Testis (tissue), 3 donors: ENCODE data around the gene TSEN54. TPM values are rescaled to one million over a fixed set of nuclear protein-coding genes. Genes with fewer than 3 reads are reported as not detected.
A peak's percentile ranks its signal among the peaks of the same experiment; 100 is the strongest.

Source experiments
- DNase-seq: peaks from one replicate; pipeline ENCODE4 v3.0.0-alpha.2; 2019
- H3K27ac ChIP-seq, 2 donors: fragments of 200-600 bp; sonication (generic); one replicate each; pipeline ENCODE4 v1.5.1; 2019
- H3K27me3 ChIP-seq: fragments of 200-600 bp; sonication (generic); one replicate; pipeline ENCODE4 v1.5.1; 2019
- H3K36me3 ChIP-seq: fragments of 200-600 bp; sonication (generic); one replicate; pipeline ENCODE4 v1.5.1; 2017; ENCODE audit warnings: low read depth; ENCODE audit errors: missing control alignments
- H3K4me1 ChIP-seq: fragments of 200-600 bp; sonication (generic); one replicate; pipeline ENCODE4 v1.5.1; 2019
- H3K4me3 ChIP-seq, 2 donors: fragments of 200-600 bp; sonication (generic); one replicate each; pipeline ENCODE4 v1.5.1; 2017 to 2019
- H3K9me3 ChIP-seq: fragments of 200-600 bp; sonication (generic); one replicate; pipeline ENCODE4 v1.5.1; 2017
- POLR2A ChIP-seq: fragments of 450-650 bp; IDR thresholded peaks from one replicate; pipeline ENCODE4 v1.6.1; 2017; ENCODE audit warnings: antibody characterized with exemption, mild to moderate bottlenecking, moderate library complexity
- WGBS, 2 donors: methylation state at CpG; one replicate each; pipeline ENCODE4 v1.1.5; 2018; 5-methylcytosine and 5-hydroxymethylcytosine counted together
- intact Hi-C: fragments of 100-400 bp; cut with DNase I; formaldehyde crosslinking; loops from one replicate; pipeline ENCODE4 v1.15.1; 2023; ENCODE audit warnings: low total_unique reads
- polyA plus RNA-seq: library from polyadenylated mRNA; stranded (reverse); fragments of 350-450 nt; fragmentation: Illumina TruSeq; extraction: RNeasy Lipid Tissue Mini Kit (QIAGEN cat#74804); gene quantifications from one replicate; pipeline ENCODE4 v1.2.3, GENCODE V29; 2014; ENCODE audit warnings: low read depth, low replicate concordance; ENCODE audit not compliant: insufficient read depth
- total RNA-seq, 2 donors: library from RNA; depleted of rRNA; stranded (reverse); fragments of >200 nt; gene quantifications; one replicate each; pipeline ENCODE4 v1.2.3, GENCODE V29; 2016
- TF ChIP-seq, protein P1 (sequence below), 3 experiments: fragments of 450-650 bp in 2 of 3; fragments of 200-600 bp in 1 of 3; sonication (generic) in 1 of 3; IDR thresholded peaks; one replicate each; pipeline ENCODE4 v1.5.1; 2016 to 2019; ENCODE audit warnings: antibody characterized with exemption in 3 of 3, mild to moderate bottlenecking in 2 of 3, moderate library complexity in 1 of 3

The TSEN54 gene
- total and polyA plus RNA-seq, 3 donors from 2014 or later: 28.3 to 46.6 (median 45.7) TPM

DNA sequence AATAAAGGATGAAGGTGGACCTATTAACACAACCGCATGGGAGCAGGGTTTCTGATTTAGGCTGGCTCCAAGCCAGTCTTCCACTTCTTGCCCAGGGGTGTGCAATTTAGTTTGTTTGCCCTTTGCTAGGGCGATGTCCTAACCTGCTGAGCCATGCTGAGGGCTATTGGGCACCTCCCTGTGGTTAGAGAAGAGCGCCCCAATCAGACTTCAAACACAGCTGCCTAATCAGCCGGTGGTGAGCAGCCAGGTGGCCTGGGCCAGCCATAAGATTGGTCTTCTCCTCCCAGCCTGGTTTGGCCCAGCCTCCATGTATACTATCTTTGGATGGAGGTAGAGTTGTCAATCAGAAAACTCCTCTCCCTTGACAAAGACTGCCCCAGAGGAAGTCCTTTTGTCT, 44.2 kb upstream of the TSEN54 start:
- TF ChIP-seq, protein P1, sequence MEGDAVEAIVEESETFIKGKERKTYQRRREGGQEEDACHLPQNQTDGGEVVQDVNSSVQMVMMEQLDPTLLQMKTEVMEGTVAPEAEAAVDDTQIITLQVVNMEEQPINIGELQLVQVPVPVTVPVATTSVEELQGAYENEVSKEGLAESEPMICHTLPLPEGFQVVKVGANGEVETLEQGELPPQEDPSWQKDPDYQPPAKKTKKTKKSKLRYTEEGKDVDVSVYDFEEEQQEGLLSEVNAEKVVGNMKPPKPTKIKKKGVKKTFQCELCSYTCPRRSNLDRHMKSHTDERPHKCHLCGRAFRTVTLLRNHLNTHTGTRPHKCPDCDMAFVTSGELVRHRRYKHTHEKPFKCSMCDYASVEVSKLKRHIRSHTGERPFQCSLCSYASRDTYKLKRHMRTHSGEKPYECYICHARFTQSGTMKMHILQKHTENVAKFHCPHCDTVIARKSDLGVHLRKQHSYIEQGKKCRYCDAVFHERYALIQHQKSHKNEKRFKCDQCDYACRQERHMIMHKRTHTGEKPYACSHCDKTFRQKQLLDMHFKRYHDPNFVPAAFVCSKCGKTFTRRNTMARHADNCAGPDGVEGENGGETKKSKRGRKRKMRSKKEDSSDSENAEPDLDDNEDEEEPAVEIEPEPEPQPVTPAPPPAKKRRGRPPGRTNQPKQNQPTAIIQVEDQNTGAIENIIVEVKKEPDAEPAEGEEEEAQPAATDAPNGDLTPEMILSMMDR (IDR thresholded peaks at IDR 0.05): no peak
- TF ChIP-seq POLR2A: no peak
- no peak overlapping the region for H3K27ac ChIP-seq
- no peak overlapping the region for H3K4me3 ChIP-seq
- intact Hi-C loops: no loop called here
- no peaks in the 10 kb centered on the region for H3K9me3 ChIP-seq
- no peak for DNase-seq
- no peaks in the 10 kb centered on the region for H3K27me3 ChIP-seq
- peaks cover 35% of the 10 kb centered on the region for H3K4me1 ChIP-seq
- no peaks in the 10 kb centered on the region for H3K36me3 ChIP-seq
- 69 to 86% methylated on average over 4 of the region's 4 CpGs for WGBS, 2 donors

DNA sequence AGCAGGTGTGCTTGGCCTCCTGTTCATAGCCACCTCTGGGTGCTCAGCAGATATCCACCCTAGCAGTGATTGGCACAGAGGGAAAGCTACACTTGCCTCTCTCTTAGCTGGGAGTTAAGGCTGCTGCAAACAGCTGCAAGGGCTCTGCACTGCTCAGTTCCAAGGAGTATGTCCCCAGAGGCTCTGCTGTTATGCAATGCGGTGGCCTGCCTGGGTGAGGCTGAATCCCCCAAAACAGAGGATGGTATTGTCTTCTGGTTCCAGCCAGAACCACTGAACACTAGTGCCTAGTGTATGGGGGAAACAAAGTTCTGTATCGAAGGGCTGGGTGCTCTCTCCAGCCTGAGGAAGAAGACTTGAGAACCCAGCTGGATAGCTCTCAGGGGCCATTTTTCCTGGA, 43.1 kb upstream of the TSEN54 start:
- intact Hi-C loops: no loop called here

DNA sequence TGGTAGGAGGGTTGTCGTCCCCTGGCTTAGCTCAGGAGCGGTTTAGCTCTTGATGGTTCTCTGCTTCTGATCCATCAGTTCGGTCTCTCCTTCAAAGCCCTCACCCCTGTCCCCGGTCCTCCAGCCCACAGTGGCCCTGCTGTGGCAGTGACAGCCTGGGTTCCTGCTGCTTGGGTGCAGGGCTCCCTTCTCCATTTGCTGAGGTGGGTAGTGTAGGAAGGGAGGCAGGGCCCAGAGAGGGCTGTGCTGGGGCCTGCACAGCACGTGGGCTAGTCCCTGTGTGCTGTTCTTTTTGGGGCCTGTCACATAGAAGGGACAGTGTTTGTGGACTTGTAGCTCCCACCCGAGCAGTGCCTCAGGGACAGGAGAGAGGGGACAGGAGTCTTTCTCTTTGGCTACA, 41.6 kb upstream of the TSEN54 start:
- Histone ChIP-seq H3K9me3 (no peaks in the 10 kb centered on the region), H3K4me1 (peaks cover 36% of the 10 kb centered on the region), H3K36me3 (no peaks in the 10 kb centered on the region), H3K4me3 (no peak overlapping the region), H3K27ac (peak overlapping the region in 1 of 2 donors; percentile 1), H3K27me3 (no peaks in the 10 kb centered on the region)
- WGBS, 2 donors: 70 to 77% methylated on average over 6 of the region's 6 CpGs
- TF ChIP-seq, protein P1 (IDR thresholded peaks at IDR 0.05): no peak
- TF ChIP-seq POLR2A: no peak
- intact Hi-C loops: no loop called here
- no peak for DNase-seq

More for the DNA sequence above, 43.1 kb upstream of the TSEN54 start:
- no peak for DNase-seq
- H3K27ac ChIP-seq: no peak overlapping the region
- no peaks in the 10 kb centered on the region for H3K9me3 ChIP-seq
- H3K36me3 ChIP-seq: no peaks in the 10 kb centered on the region
- H3K4me3 ChIP-seq: no peak overlapping the region
- no peaks in the 10 kb centered on the region for H3K27me3 ChIP-seq
- 85 to 100% methylated on average over 2 of the region's 2 CpGs for WGBS, 2 donors
- TF ChIP-seq, protein P1 (IDR thresholded peaks at IDR 0.05): no peak
- TF ChIP-seq POLR2A: no peak
- H3K4me1 ChIP-seq: peaks cover 35% of the 10 kb centered on the region

DNA sequence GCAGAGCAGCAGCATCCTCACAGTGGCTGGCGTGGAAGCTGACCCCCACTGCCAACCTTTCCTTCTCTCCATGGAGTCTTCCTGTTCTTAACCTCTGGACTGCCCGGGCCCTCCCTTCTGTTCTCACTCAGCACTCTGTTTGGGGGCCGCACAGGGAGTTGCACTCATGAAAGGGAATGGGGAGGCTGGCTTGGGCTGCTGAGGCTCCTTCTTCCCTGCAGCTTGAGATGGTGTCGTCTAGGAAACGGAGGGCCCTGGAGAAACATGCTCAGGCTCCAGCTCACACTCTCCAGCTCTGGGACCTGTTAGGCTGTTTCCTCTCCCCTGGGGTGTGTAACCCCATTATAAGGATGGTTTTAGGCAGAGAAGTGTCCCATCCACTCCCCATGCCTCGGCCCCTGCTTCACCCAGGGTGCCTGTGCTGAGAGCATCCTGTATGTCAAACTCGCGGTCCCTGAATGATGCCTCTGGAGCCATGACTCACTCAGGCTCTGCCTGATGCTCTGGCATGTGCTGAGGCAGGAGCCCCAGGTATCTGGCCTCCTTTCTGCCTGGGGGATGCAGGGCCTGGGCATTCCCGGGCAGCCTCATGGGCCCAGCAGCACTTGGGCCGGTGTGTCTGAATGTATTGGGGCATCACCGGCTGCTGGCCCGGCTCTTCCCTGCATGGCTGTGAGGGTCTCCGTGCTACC, 41.0 kb upstream of the TSEN54 start:
- intact Hi-C loops: no loop called here
- peaks cover 40% of the 10 kb centered on the region for H3K4me1 ChIP-seq
- peak; percentile 28 for DNase-seq
- WGBS, 2 donors: 47 to 68% methylated on average over 6 to 13 of the region's 13 CpGs
- H3K9me3 ChIP-seq: no peaks in the 10 kb centered on the region
- no peaks in the 10 kb centered on the region for H3K27me3 ChIP-seq
- peak overlapping the region; percentile 50 to 76 for H3K27ac ChIP-seq
- no peak overlapping the region for H3K4me3 ChIP-seq
- no peaks in the 10 kb centered on the region for H3K36me3 ChIP-seq
- TF ChIP-seq, protein P1 (IDR thresholded peaks at IDR 0.05): no peak
- no peak for TF ChIP-seq POLR2A

DNA sequence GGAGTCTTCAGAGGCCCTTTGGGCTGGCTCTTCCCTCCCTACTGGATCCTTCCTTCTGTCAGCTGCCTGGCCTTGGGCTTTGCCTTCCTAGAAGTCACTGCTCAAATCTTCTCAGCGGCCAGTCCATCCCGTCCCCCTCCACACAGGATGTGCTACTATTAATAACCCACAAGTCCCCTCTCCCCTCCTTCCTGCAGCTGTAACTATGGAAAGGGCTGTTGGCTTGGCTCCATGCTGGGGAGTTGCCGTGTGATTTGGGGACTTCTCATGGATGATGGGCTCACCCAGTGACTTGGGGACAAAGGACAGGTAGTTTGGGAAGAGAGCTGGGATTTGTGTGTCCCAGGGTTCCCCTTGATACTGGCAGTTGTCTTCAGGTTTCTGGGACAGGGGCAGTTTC, 40.5 kb upstream of the TSEN54 start:
- H3K9me3 ChIP-seq: no peaks in the 10 kb centered on the region
- DNase-seq: peak; percentile 56
- H3K36me3 ChIP-seq: no peaks in the 10 kb centered on the region
- peaks cover 45% of the 10 kb centered on the region for H3K4me1 ChIP-seq
- WGBS, 2 donors: 25 to 39% methylated on average over 3 of the region's 3 CpGs
- peak overlapping the region; percentile 50 to 76 for H3K27ac ChIP-seq
- no peaks in the 10 kb centered on the region for H3K27me3 ChIP-seq
- TF ChIP-seq POLR2A: no peak
- TF ChIP-seq, protein P1 (IDR thresholded peaks at IDR 0.05): no peak
- H3K4me3 ChIP-seq: no peak overlapping the region
- intact Hi-C loops: no loop called here
